ENCODE measurements around the gene RTTN. TPM values are rescaled to one million over a fixed set of nuclear protein-coding genes. Genes with fewer than 3 reads are reported as not detected.
A peak's percentile ranks its signal among the peaks of the same experiment; 100 is the strongest.
"Not testable (repeated sequence)": the region's sequence is repeated elsewhere in the genome, so short reads cannot be mapped to it uniquely, and the experiment has no call there.

The RTTN gene
- total RNA-seq, 1 donor from 2014 or later, result 31.3 TPM

GRCh38 chr18:70121842-70122241, 83.6 kb downstream of the RTTN start:
- Histone ChIP-seq H3K4me3 (ENCODE audit: low read depth, low read length) (no peak overlapping the region), H3K36me3 (ENCODE audit: control insufficient read depth, insufficient read depth, low read length) (no peaks in the 10 kb centered on the region), H3K27me3 (ENCODE audit: control insufficient read depth, insufficient read depth, low read length) (no peaks in the 10 kb centered on the region)
- no peak for TF ChIP-seq CTCF (IDR thresholded peaks at IDR 0.05; ENCODE audit: insufficient read depth, low read length, severe bottlenecking)
- FAIRE-seq, result no peak
- DNase-seq (ENCODE audit: low read depth), result no peak

- Histone ChIP-seq H3K27me3 (ENCODE audit: control insufficient read depth, insufficient read depth, low read length) (no peaks in the 10 kb centered on the region), H3K36me3 (ENCODE audit: control insufficient read depth, insufficient read depth, low read length) (no peaks in the 10 kb centered on the region), H3K4me3 (ENCODE audit: low read depth, low read length) (no peak overlapping the region)
- TF ChIP-seq CTCF (IDR thresholded peaks at IDR 0.05; ENCODE audit: insufficient read depth, low read length, severe bottlenecking), result no peak
- FAIRE-seq (no peak), DNase-seq (ENCODE audit: low read depth) (peak; percentile 8)
Measured at GRCh38 chr18:70116949-70117348, 88.5 kb downstream of the RTTN start.

- DNase-seq (ENCODE audit: low read depth) (no peak), FAIRE-seq (no peak)
- H3K4me3 ChIP-seq (ENCODE audit: low read depth, low read length), result no peak overlapping the region
- no peak for TF ChIP-seq CTCF (IDR thresholded peaks at IDR 0.05; ENCODE audit: insufficient read depth, low read length, severe bottlenecking)
- H3K36me3 ChIP-seq (ENCODE audit: control insufficient read depth, insufficient read depth, low read length), result no peaks in the 10 kb centered on the region
- H3K27me3 ChIP-seq (ENCODE audit: control insufficient read depth, insufficient read depth, low read length), result no peaks in the 10 kb centered on the region
Measured at GRCh38 chr18:70113511-70113910, 92.0 kb downstream of the RTTN start.

GRCh38 chr18:70110678-70111077, 94.8 kb downstream of the RTTN start:
- no peak for FAIRE-seq
- no peaks in the 10 kb centered on the region for H3K36me3 ChIP-seq (ENCODE audit: control insufficient read depth, insufficient read depth, low read length)
- no peak for TF ChIP-seq CTCF (IDR thresholded peaks at IDR 0.05; ENCODE audit: insufficient read depth, low read length, severe bottlenecking)

GRCh38 chr18:70107091-70107490, 98.4 kb downstream of the RTTN start:
- Histone ChIP-seq H3K36me3 (ENCODE audit: control insufficient read depth, insufficient read depth, low read length) (peaks cover 1% of the 10 kb centered on the region), H3K27me3 (ENCODE audit: control insufficient read depth, insufficient read depth, low read length) (no peaks in the 10 kb centered on the region), H3K4me3 (ENCODE audit: low read depth, low read length) (no peak overlapping the region)
- FAIRE-seq (no peak), DNase-seq (ENCODE audit: low read depth) (no peak)
- TF ChIP-seq CTCF (IDR thresholded peaks at IDR 0.05; ENCODE audit: insufficient read depth, low read length, severe bottlenecking), result no peak

More at GRCh38 chr18:70110678-70111077, 94.8 kb downstream of the RTTN start:
- no peak for DNase-seq (ENCODE audit: low read depth)
- no peak overlapping the region for H3K4me3 ChIP-seq (ENCODE audit: low read depth, low read length)
- no peaks in the 10 kb centered on the region for H3K27me3 ChIP-seq (ENCODE audit: control insufficient read depth, insufficient read depth, low read length)

GRCh38 chr18:70102854-70103253, 102.6 kb downstream of the RTTN start:
- DNase-seq (ENCODE audit: low read depth); H3K27me3 ChIP-seq (ENCODE audit: control insufficient read depth, insufficient read depth, low read length); H3K36me3 ChIP-seq (ENCODE audit: control insufficient read depth, insufficient read depth, low read length); FAIRE-seq; H3K4me3 ChIP-seq (ENCODE audit: low read depth, low read length): not testable (repeated sequence)

Data from bronchial epithelial cell (primary cell).